A549 (cell line): ENCODE data around the gene SUMF1. TPM values are rescaled to one million over a fixed set of nuclear protein-coding genes. Genes with fewer than 3 reads are reported as not detected.

Experiments
- ATAC-seq, 2 experiments: fragments of 200-7000 bp in 1 of 2; fragments of >200 bp in 1 of 2; cut with Nextera tagmentation in 1 of 2; cut with Tn5 transposase in 1 of 2; 3 replicates each; pipeline versions ENCODE4 v1.8.0 to v1.9.1; 2018 to 2020; ENCODE audit warnings: mild to moderate bottlenecking in 1 of 2, moderate library complexity in 1 of 2
- CTCF ChIA-PET: fragments of 300-600 bp; sonication (Branson Sonifier 250); formaldehyde crosslinking; extraction: SDS; loops from one replicate; lab custom pipeline; 2021; ENCODE audit warnings: antibody characterized with exemption, inconsistent platforms; lab: Yijun Ruan, JAX
- POLR2A ChIA-PET: fragments of 350-600 bp; formaldehyde crosslinking; extraction: SDS; loops from one replicate; lab custom pipeline; 2021; ENCODE audit warnings: antibody characterized with exemption, inconsistent platforms; lab: Yijun Ruan, JAX
- DNase-seq, 2 experiments: peaks; one replicate each; pipeline versions ENCODE4 v3.0.0 to v3.0.0-alpha.2; 2011 to 2016; ENCODE audit warnings: low read depth in 1 of 2, low spot score in 1 of 2
- FAIRE-seq: peaks from 2 replicates; lab custom pipeline; 2011; peaks lifted over from hg19 to GRCh38; lab: Jason Lieb, UNC
- H3K27ac ChIP-seq, 2 experiments: fragments of >200 bp; sonication (Bioruptor Twin); formaldehyde crosslinking; 3 replicates each; pipeline ENCODE4 v1.5.1; 2016 to 2017
- H3K4me1 ChIP-seq: fragments of >200 bp; sonication (Bioruptor Twin); formaldehyde crosslinking; 3 replicates; pipeline ENCODE4 v1.6.1; 2016
- H3K4me2 ChIP-seq: fragments of >200 bp; sonication (Bioruptor Twin); formaldehyde crosslinking; 3 replicates; pipeline ENCODE4 v1.6.1; 2016
- H3K4me3 ChIP-seq: fragments of >200 bp; sonication (Bioruptor Twin); formaldehyde crosslinking; 3 replicates; pipeline ENCODE4 v1.5.1; 2016
- H3K9me3 ChIP-seq: fragments of >200 bp; sonication (Bioruptor Twin); formaldehyde crosslinking; 3 replicates; pipeline ENCODE4 v1.6.1; 2016
- EP300 ChIP-seq, 2 experiments: fragments of >200 bp; sonication (Bioruptor Twin); formaldehyde crosslinking; IDR thresholded peaks; 2 replicates in 1 of 2; 3 replicates in 1 of 2; pipeline ENCODE4 v1.6.1; 2016 to 2017
- ESRRA ChIP-seq: fragments of 150-350 bp; IDR thresholded peaks from 2 replicates; pipeline ENCODE4 v1.6.1; 2014; ENCODE audit warnings: mild to moderate bottlenecking, low read length, borderline replicate concordance
- FOSL2 ChIP-seq, 2 experiments: fragments of 450-650 bp in 1 of 2; fragments of >200 bp in 1 of 2; sonication (Bioruptor Twin) in 1 of 2; formaldehyde crosslinking; IDR thresholded peaks; 2 replicates each; pipeline versions ENCODE4 v1.5.0 to v1.6.1; 2016 to 2020; ENCODE audit warnings: mild to moderate bottlenecking in 1 of 2, moderate library complexity in 1 of 2
- FOXS1 ChIP-seq: fragments of 250-450 bp; sonication (Bioruptor Pico); IDR thresholded peaks from 2 replicates; pipeline ENCODE4 v1.5.0; 2020; ENCODE audit warnings: mild to moderate bottlenecking, moderate library complexity
- HDAC2 ChIP-seq: fragments of 200-600 bp; sonication (generic); IDR thresholded peaks from 2 replicates; pipeline ENCODE4 v1.6.1; 2016
- HOXA7 ChIP-seq: fragments of 250-450 bp; sonication (Bioruptor Pico); IDR thresholded peaks from 2 replicates; pipeline ENCODE4 v1.5.0; 2020; ENCODE audit warnings: mild to moderate bottlenecking, moderate library complexity
- HOXB5 ChIP-seq: fragments of 250-450 bp; sonication (Bioruptor Pico); IDR thresholded peaks from 2 replicates; pipeline ENCODE4 v1.5.0; 2020; ENCODE audit warnings: mild to moderate bottlenecking, moderate library complexity
- JUN ChIP-seq, 2 experiments: fragments of >200 bp; sonication (Bioruptor Twin); formaldehyde crosslinking; IDR thresholded peaks; 2 replicates in 1 of 2; 3 replicates in 1 of 2; pipeline ENCODE4 v1.6.1; 2016 to 2017
- JUNB ChIP-seq: fragments of >200 bp; sonication (Bioruptor Twin); formaldehyde crosslinking; IDR thresholded peaks from 2 replicates; pipeline ENCODE4 v1.6.1; 2016
- MAZ ChIP-seq: fragments of 150-350 bp; IDR thresholded peaks from 2 replicates; pipeline ENCODE4 v1.6.1; 2014; ENCODE audit warnings: antibody characterized with exemption, low read depth, low read length, borderline replicate concordance
- MYC ChIP-seq: IDR thresholded peaks from 2 replicates; pipeline ENCODE4 v1.6.1; 2012; ENCODE audit warnings: mild to moderate bottlenecking, inconsistent platforms, low read length, improper control_type of control experiment, borderline replicate concordance
- PHF8 ChIP-seq: fragments of 200-600 bp; sonication (generic); IDR thresholded peaks from 2 replicates; pipeline ENCODE4 v1.6.1; 2016; ENCODE audit warnings: low read depth, mild to moderate bottlenecking, antibody characterized with exemption, moderate library complexity, borderline replicate concordance
- POLR2A ChIP-seq: IDR thresholded peaks from 2 replicates; pipeline ENCODE4 v1.6.1; 2012; ENCODE audit warnings: mild to moderate bottlenecking, low read length
- RARB ChIP-seq: fragments of 250-450 bp; sonication (Bioruptor Pico); IDR thresholded peaks from 2 replicates; pipeline ENCODE4 v1.8.0; 2021; ENCODE audit warnings: mild to moderate bottlenecking, moderate library complexity
- SREBF2 ChIP-seq: fragments of 450-650 bp; IDR thresholded peaks from 2 replicates; pipeline ENCODE4 v1.6.1; 2014; ENCODE audit warnings: mild to moderate bottlenecking, moderate library complexity
- TFCP2L1 ChIP-seq: fragments of 250-450 bp; sonication (Bioruptor Pico); IDR thresholded peaks from 2 replicates; pipeline ENCODE4 v1.5.0; 2021; ENCODE audit warnings: mild to moderate bottlenecking
- ZC3H11A ChIP-seq: fragments of 450-650 bp; IDR thresholded peaks from 2 replicates; pipeline ENCODE4 v1.6.1; 2014; ENCODE audit warnings: antibody characterized with exemption, mild to moderate bottlenecking
- ZNF302 ChIP-seq: fragments of 250-450 bp; sonication (Bioruptor Pico); IDR thresholded peaks from 2 replicates; pipeline ENCODE4 v1.9.0; 2021; ENCODE audit warnings: inconsistent platforms, mild to moderate bottlenecking, moderate library complexity
- WGBS: methylation state at CpG from one replicate; pipeline ENCODE4 v1.1.6; 2017; ENCODE audit errors: missing lambda C conversion rate; 5-methylcytosine and 5-hydroxymethylcytosine counted together
- polyA plus RNA-seq, 4 experiments: library from polyadenylated mRNA; depleted of rRNA in 3 of 4; stranded (reverse); fragments of >200 nt; fragmentation: RNase III in 1 of 4; extraction: RNeasy Plus Mini Kit Qiagen cat#74134 plus additional on column Dnase treatment in 1 of 4; gene quantifications; 2 replicates in 3 of 4; 3 replicates in 1 of 4; pipeline ENCODE4 v1.2.3, GENCODE V29; 2011 to 2017
- TF ChIP-seq, protein P1 (sequence below): IDR thresholded peaks from 2 replicates; pipeline ENCODE4 v1.6.1; 2012
- TF ChIP-seq, protein P2 (sequence below): fragments of >200 bp; sonication (Bioruptor Twin); formaldehyde crosslinking; IDR thresholded peaks from 3 replicates; pipeline ENCODE4 v1.5.1; 2016
- TF ChIP-seq, protein P3 (sequence below): fragments of 250-450 bp; sonication (Bioruptor Pico); IDR thresholded peaks from 2 replicates; pipeline ENCODE4 v1.5.0; 2021; ENCODE audit warnings: mild to moderate bottlenecking, moderate library complexity, borderline replicate concordance
- TF ChIP-seq, protein P4 (sequence below): fragments of 250-450 bp; sonication (Bioruptor Pico); IDR thresholded peaks from 2 replicates; pipeline ENCODE4 v1.5.0; 2020; ENCODE audit warnings: low read depth, mild to moderate bottlenecking, moderate library complexity
- TF ChIP-seq, protein P5 (sequence below): IDR thresholded peaks from 2 replicates; pipeline ENCODE4 v1.6.1; 2012; ENCODE audit warnings: low read depth, borderline replicate concordance
- TF ChIP-seq, protein P6 (sequence below): fragments of 150-350 bp; IDR thresholded peaks from 2 replicates; pipeline ENCODE4 v1.6.1; 2014; ENCODE audit warnings: low read depth, mild to moderate bottlenecking, low read length

The SUMF1 gene
- polyA plus RNA-seq, 2 of the 4 experiments (the other 2 are of a cell fraction), result 20.9 to 25.4 TPM

DNA sequence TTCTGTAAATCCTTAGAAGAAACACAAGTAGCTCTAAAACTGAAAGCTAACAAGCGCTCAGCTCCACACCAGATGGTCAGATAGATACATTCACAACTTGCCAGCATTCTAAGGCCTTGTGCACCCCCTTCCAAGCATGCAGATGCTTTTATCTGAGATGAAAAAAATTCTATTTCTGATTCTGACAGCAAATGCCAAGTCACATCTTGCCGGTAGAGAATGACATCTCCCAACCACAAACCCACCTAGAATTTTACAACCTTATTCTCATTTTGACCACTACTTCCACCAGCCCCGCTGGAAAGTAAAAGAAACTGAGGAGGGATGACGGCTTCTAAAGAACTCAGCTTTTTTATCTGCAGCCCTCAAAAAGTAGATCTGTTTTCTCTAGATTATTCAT lies 57.7 kb downstream of the SUMF1 start:
- H3K4me2 ChIP-seq, result no peak overlapping the region
- no peak for DNase-seq
- H3K9me3 ChIP-seq, result no peaks in the 10 kb centered on the region
- CTCF ChIA-PET, result no interaction called here
- ATAC-seq, result no peak
- POLR2A ChIA-PET, result interaction anchor here (1.1 kb wide), 1 partner anchor 83 kb away, joined by 3 read pairs; the partner anchor contains the start of gene ITPR1
- peaks cover 14% of the 10 kb centered on the region for H3K4me1 ChIP-seq
- TF ChIP-seq JUNB (no peak), HOXB5 (CRISPR knock-in tag) (no peak), MYC (no peak), PHF8 (no peak), TFCP2L1 (CRISPR knock-in tag) (no peak), FOXS1 (no peak), SREBF2 (no peak), POLR2A (no peak), FOSL2 (IDR thresholded peaks at IDR 0.05) (no peak), FOSL2 (CRISPR knock-in tag; IDR thresholded peaks at IDR 0.05) (no peak), EP300 (IDR thresholded peaks at IDR 0.05) (no peak), JUN (IDR thresholded peaks at IDR 0.05) (no peak)
- TF ChIP-seq, protein P1, sequence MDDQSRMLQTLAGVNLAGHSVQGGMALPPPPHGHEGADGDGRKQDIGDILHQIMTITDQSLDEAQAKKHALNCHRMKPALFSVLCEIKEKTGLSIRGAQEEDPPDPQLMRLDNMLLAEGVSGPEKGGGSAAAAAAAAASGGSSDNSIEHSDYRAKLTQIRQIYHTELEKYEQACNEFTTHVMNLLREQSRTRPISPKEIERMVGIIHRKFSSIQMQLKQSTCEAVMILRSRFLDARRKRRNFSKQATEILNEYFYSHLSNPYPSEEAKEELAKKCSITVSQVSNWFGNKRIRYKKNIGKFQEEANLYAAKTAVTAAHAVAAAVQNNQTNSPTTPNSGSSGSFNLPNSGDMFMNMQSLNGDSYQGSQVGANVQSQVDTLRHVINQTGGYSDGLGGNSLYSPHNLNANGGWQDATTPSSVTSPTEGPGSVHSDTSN, result no peak
- TF ChIP-seq, protein P2, sequence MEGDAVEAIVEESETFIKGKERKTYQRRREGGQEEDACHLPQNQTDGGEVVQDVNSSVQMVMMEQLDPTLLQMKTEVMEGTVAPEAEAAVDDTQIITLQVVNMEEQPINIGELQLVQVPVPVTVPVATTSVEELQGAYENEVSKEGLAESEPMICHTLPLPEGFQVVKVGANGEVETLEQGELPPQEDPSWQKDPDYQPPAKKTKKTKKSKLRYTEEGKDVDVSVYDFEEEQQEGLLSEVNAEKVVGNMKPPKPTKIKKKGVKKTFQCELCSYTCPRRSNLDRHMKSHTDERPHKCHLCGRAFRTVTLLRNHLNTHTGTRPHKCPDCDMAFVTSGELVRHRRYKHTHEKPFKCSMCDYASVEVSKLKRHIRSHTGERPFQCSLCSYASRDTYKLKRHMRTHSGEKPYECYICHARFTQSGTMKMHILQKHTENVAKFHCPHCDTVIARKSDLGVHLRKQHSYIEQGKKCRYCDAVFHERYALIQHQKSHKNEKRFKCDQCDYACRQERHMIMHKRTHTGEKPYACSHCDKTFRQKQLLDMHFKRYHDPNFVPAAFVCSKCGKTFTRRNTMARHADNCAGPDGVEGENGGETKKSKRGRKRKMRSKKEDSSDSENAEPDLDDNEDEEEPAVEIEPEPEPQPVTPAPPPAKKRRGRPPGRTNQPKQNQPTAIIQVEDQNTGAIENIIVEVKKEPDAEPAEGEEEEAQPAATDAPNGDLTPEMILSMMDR, result no peak
- TF ChIP-seq, protein P3, sequence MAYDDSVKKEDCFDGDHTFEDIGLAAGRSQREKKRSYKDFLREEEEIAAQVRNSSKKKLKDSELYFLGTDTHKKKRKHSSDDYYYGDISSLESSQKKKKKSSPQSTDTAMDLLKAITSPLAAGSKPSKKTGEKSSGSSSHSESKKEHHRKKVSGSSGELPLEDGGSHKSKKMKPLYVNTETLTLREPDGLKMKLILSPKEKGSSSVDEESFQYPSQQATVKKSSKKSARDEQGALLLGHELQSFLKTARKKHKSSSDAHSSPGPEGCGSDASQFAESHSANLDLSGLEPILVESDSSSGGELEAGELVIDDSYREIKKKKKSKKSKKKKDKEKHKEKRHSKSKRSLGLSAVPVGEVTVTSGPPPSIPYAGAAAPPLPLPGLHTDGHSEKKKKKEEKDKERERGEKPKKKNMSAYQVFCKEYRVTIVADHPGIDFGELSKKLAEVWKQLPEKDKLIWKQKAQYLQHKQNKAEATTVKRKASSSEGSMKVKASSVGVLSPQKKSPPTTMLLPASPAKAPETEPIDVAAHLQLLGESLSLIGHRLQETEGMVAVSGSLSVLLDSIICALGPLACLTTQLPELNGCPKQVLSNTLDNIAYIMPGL (CRISPR knock-in tag), result no peak
- WGBS, result 92% methylated on average over 4 of the region's 4 CpGs
- no peak overlapping the region for H3K27ac ChIP-seq
- FAIRE-seq, result no peak
- H3K4me3 ChIP-seq, result no peak overlapping the region

DNA sequence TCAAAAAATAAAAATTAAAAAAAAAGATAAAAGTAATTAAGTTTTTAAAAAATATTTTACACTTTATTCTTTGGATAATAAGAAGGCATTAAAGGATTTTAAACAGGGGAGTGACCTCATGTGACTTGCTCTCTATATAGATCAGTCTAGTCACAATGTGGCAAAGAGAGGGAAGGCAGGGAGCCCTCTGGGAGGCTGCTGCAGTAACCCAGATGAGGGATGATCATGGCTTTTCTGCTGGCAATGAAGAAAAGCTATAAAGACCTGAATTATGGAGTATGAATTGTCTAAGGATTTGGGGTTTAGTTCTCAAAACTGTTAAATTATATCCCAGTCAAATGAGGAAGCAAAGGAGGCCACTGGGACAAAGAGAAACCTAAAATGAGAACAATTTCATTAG lies 58.1 kb downstream of the SUMF1 start:
- FAIRE-seq (no peak), ATAC-seq (no peak), DNase-seq (no peak)
- POLR2A ChIA-PET, result interaction anchor here (1.1 kb wide), 1 partner anchor 84 kb away, joined by 3 read pairs; the partner anchor contains the start of gene ITPR1
- CTCF ChIA-PET, result no interaction called here
- no peak for TF ChIP-seq HOXA7 (CRISPR knock-in tag)
- TF ChIP-seq ESRRA, result no peak
- TF ChIP-seq, protein P4, sequence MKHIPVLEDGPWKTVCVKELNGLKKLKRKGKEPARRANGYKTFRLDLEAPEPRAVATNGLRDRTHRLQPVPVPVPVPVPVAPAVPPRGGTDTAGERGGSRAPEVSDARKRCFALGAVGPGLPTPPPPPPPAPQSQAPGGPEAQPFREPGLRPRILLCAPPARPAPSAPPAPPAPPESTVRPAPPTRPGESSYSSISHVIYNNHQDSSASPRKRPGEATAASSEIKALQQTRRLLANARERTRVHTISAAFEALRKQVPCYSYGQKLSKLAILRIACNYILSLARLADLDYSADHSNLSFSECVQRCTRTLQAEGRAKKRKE (CRISPR knock-in tag), result no peak
- TF ChIP-seq ZC3H11A, result no peak
- TF ChIP-seq ZNF302 (CRISPR knock-in tag), result no peak
- TF ChIP-seq, protein P5, sequence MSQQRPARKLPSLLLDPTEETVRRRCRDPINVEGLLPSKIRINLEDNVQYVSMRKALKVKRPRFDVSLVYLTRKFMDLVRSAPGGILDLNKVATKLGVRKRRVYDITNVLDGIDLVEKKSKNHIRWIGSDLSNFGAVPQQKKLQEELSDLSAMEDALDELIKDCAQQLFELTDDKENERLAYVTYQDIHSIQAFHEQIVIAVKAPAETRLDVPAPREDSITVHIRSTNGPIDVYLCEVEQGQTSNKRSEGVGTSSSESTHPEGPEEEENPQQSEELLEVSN, result no peak
- TF ChIP-seq PHF8, result no peak
- no peak for TF ChIP-seq RARB (CRISPR knock-in tag)
- TF ChIP-seq, protein P6, sequence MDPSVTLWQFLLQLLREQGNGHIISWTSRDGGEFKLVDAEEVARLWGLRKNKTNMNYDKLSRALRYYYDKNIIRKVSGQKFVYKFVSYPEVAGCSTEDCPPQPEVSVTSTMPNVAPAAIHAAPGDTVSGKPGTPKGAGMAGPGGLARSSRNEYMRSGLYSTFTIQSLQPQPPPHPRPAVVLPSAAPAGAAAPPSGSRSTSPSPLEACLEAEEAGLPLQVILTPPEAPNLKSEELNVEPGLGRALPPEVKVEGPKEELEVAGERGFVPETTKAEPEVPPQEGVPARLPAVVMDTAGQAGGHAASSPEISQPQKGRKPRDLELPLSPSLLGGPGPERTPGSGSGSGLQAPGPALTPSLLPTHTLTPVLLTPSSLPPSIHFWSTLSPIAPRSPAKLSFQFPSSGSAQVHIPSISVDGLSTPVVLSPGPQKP, result no peak
- TF ChIP-seq HDAC2, result no peak
- TF ChIP-seq MAZ, result no peak
- Histone ChIP-seq H3K4me3 (no peak overlapping the region), H3K4me1 (peaks cover 14% of the 10 kb centered on the region), H3K9me3 (no peaks in the 10 kb centered on the region), H3K27ac (no peak overlapping the region), H3K4me2 (no peak overlapping the region)
